ENCODE results near the gene PRCC.

PRCC gene

GRCh38 chr1:156849151-156849496, 81.8 kb downstream of the PRCC start:
- DNase-seq, result no peak
- in situ Hi-C loops (cut with MboI; ENCODE audit: low pct_unique_long_range_greater_than_20kb, low sequenced_read_pairs), result no loop called here

Data from KBM-7 (cell line).